Brain microvascular endothelial cell (primary cell): ENCODE data around the gene WDPCP.
A peak's percentile ranks its signal among the peaks of the same experiment; 100 is the strongest.

Experiments
- DNase-seq: peaks from one replicate; pipeline ENCODE4 v3.0.0-alpha.2; 2020
- H3K27ac ChIP-seq: fragments of 250-450 bp; sonication (Bioruptor Pico); 2 replicates; pipeline ENCODE4 v1.5.1; 2020; ENCODE audit warnings: mild to moderate bottlenecking, moderate library complexity
- H3K27me3 ChIP-seq: fragments of 250-450 bp; sonication (Bioruptor Pico); replicated peaks from 2 replicates; pipeline ENCODE4 v1.5.1; 2020; ENCODE audit warnings: mild to moderate bottlenecking
- H3K36me3 ChIP-seq: fragments of 250-450 bp; sonication (Bioruptor Pico); replicated peaks from 2 replicates; pipeline ENCODE4 v1.5.1; 2020; ENCODE audit warnings: mild to moderate bottlenecking
- H3K4me3 ChIP-seq: 2 replicates; pipeline ENCODE4 v1.5.1; 2011; ENCODE audit warnings: low read depth, mild to moderate bottlenecking, control low read depth, low read length, moderate library complexity
- in situ Hi-C: cut with HindIII; loops from 2 replicates; pipeline ENCODE4 v1.10.0; 2017; ENCODE audit warnings: low sequenced_read_pairs, low pct_ligation_motif_present
- TF ChIP-seq, protein P1 (sequence below): IDR thresholded peaks from 2 replicates; pipeline ENCODE4 v1.5.1; 2011; ENCODE audit warnings: low read depth, mild to moderate bottlenecking, moderate library complexity, low read length, control low read depth, inconsistent platforms; ENCODE audit errors: missing control alignments

WDPCP gene

DNA sequence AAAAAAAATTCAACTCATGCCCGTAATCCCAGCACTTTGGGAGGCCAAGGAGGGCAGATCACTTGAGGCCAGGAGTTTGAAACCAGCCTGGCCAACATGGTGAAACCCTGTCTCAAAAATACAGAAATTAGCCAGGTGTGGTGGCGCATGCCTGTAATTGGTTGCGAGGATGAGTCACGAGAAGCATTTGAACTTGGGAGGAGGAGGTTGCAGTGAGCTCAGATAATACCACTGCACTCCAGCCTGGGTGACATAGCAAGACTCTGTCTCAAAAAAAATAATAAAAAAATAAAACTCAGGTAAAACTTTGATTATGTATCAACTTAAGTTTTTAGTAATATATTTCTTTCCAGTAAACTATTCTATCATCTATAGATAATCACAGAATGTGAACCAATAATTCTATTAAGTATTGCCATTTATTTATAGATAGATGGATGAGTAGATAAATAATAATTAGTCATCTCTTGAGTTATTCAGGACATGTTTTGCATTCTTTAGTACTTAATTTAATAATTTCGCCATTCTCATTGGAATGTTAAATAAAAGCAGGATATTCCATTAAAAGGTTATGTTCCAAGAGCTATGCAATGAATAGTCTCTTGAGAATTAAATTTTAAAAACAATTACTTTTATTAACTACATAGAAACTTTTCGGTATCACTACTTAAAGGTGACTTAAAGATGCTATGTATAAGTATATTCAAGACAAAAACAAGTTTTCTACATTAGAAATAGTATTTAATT lies 48.7 kb downstream of the WDPCP start:
- H3K4me3 ChIP-seq: no peak overlapping the region
- in situ Hi-C loops: no loop called here
- no peak for DNase-seq

DNA sequence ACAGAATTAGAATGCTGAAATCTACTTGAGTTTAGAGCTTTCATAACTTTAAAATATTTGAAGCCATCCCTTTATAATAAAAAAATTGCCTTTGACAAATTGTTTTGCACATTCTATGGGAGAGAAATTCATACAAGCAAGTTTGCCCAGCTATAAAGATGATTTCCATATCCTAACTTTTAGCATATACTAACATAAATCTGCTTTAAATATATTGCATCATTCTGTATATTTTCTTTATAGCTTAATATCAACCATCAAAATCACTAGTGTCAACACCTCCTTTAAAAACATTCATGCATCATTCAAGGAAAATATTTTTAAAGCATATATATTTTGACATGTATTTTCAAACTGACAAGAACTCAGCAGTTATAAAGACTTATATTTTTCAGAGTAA lies 49.9 kb downstream of the WDPCP start:
- in situ Hi-C loops: no loop called here
- TF ChIP-seq, protein P1, sequence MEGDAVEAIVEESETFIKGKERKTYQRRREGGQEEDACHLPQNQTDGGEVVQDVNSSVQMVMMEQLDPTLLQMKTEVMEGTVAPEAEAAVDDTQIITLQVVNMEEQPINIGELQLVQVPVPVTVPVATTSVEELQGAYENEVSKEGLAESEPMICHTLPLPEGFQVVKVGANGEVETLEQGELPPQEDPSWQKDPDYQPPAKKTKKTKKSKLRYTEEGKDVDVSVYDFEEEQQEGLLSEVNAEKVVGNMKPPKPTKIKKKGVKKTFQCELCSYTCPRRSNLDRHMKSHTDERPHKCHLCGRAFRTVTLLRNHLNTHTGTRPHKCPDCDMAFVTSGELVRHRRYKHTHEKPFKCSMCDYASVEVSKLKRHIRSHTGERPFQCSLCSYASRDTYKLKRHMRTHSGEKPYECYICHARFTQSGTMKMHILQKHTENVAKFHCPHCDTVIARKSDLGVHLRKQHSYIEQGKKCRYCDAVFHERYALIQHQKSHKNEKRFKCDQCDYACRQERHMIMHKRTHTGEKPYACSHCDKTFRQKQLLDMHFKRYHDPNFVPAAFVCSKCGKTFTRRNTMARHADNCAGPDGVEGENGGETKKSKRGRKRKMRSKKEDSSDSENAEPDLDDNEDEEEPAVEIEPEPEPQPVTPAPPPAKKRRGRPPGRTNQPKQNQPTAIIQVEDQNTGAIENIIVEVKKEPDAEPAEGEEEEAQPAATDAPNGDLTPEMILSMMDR: no peak
- no peaks in the 10 kb centered on the region for H3K36me3 ChIP-seq
- H3K27me3 ChIP-seq: no peaks in the 10 kb centered on the region
- no peak overlapping the region for H3K27ac ChIP-seq
- no peak overlapping the region for H3K4me3 ChIP-seq
- no peak for DNase-seq

More for the DNA sequence above, 48.7 kb downstream of the WDPCP start:
- no peak overlapping the region for H3K27ac ChIP-seq
- TF ChIP-seq, protein P1: no peak
- no peaks in the 10 kb centered on the region for H3K27me3 ChIP-seq
- no peaks in the 10 kb centered on the region for H3K36me3 ChIP-seq

DNA sequence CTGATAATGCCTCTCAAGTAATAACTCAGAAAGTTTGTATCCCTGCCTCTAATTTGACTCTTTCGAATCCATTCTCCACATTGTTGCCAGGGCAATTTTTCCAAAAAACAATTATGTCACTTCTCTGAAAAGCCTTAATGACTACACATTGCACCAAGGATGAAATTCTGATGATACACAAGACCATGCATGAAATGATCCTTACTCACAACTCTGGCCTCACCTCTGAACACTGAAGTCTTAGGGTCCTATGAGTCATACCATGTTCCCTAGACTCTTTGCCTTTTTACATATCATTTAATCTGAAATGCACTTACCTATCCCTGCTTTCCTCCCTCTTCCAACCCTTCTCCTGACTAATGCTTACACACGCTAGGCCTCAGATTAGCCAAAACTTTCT lies 51.0 kb downstream of the WDPCP start:
- in situ Hi-C loops: no loop called here
- no peaks in the 10 kb centered on the region for H3K36me3 ChIP-seq
- H3K27ac ChIP-seq: no peak overlapping the region
- no peak overlapping the region for H3K4me3 ChIP-seq
- TF ChIP-seq, protein P1: no peak
- peak; percentile 5 for DNase-seq
- no peaks in the 10 kb centered on the region for H3K27me3 ChIP-seq

DNA sequence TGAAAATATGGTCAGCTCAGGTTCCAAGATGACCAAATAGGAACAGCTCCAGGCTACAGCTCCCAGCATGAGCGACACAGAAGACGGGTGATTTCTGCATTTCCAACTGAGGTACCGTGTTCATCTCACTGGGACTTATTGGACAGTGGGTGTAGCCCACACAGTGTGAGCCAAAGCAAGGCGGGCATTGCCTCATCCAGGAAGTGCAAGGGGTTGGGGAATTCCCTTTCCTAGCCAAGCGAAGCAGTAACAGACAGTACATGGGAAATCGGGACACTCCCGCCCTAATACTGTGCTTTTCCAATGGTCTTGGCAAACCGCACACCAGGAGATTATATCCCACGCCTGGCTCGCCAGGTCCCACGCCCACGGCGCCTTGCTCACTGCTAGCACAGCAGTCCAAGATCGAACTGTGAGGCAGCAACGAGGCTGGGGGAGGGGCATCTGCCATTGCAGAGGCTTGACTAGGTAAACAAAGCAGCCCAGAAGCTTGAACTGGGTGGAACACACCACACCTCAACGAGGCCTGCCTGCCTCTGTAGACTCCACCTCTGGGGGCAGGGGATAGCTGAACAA lies 57.5 kb downstream of the WDPCP start:
- Histone ChIP-seq H3K27ac (no peak overlapping the region), H3K27me3 (no peaks in the 10 kb centered on the region), H3K36me3 (no peaks in the 10 kb centered on the region), H3K4me3 (no peak overlapping the region)
- TF ChIP-seq, protein P1: no peak
- in situ Hi-C loops: no loop called here
- DNase-seq: no peak

DNA sequence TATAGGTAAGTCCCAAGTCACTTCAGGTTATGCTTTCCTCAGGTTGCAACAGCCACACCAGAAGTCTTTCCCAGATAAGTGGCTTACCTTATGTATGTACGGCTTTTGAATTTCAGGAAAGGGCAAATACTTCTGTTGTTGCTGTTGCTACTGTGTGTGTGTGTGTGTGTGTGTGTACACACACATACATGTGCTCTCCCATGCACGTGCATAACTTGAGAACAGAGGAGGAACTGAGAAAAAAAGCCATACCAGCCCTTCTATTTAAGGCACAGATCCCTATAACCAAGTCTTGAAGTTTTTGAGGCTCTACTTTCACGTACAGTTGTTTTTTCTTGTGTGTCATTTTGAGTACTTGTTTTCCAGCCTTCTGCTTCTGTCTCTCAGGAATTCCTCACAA lies 62.4 kb downstream of the WDPCP start:
- Histone ChIP-seq H3K4me3 (no peak overlapping the region), H3K27me3 (no peaks in the 10 kb centered on the region), H3K36me3 (no peaks in the 10 kb centered on the region), H3K27ac (no peak overlapping the region)
- TF ChIP-seq, protein P1: no peak
- in situ Hi-C loops: no loop called here
- no peak for DNase-seq
